SK-N-MC (cell line): Measurements from ENCODE around the gene HTR4.

Experiments used
- DNase-seq: peaks from one replicate; pipeline ENCODE4 v3.0.0-alpha.2; 2011; ENCODE audit warnings: low read depth, low spot score
- H3K27ac ChIP-seq: fragments of 200-600 bp; sonication (generic); 2 replicates; pipeline ENCODE4 v1.5.1; 2016; ENCODE audit warnings: mixed run types
- H3K36me3 ChIP-seq: fragments of 200-600 bp; sonication (generic); 2 replicates; pipeline ENCODE4 v1.6.1; 2017; ENCODE audit warnings: antibody characterized with exemption, low read length, mixed read lengths; ENCODE audit not compliant: insufficient read depth
- H3K4me3 ChIP-seq: fragments of 200-600 bp; sonication (generic); 2 replicates; pipeline ENCODE4 v1.5.1; 2016
- H3K9ac ChIP-seq: fragments of 200-600 bp; sonication (generic); 2 replicates; pipeline ENCODE4 v1.8.0; 2017; ENCODE audit warnings: mixed run types, mixed read lengths; ENCODE audit not compliant: insufficient read length
- H3K9me3 ChIP-seq: fragments of 200-600 bp; sonication (generic); 2 replicates; pipeline ENCODE4 v1.6.1; 2017; ENCODE audit warnings: low read depth, mild to moderate bottlenecking, antibody characterized with exemption, low read length, moderate library complexity, mixed read lengths
- EZH2 ChIP-seq: fragments of 200-600 bp; sonication (generic); IDR thresholded peaks from one replicate; pipeline ENCODE4 v1.6.1; 2017; ENCODE audit warnings: antibody characterized with exemption
- FOXP2 ChIP-seq: optimal IDR thresholded peaks from 2 replicates; pipeline ENCODE3; 2011; ENCODE audit warnings: mild to moderate bottlenecking, moderate library complexity; ENCODE audit not compliant: insufficient read depth; ENCODE audit errors: extremely low read length, control extremely low read depth
- POLR2AphosphoS5 ChIP-seq: IDR thresholded peaks from 2 replicates; pipeline ENCODE4 v1.6.1; 2012; ENCODE audit warnings: mild to moderate bottlenecking, low read depth, low read length, borderline replicate concordance

The HTR4 gene

DNA sequence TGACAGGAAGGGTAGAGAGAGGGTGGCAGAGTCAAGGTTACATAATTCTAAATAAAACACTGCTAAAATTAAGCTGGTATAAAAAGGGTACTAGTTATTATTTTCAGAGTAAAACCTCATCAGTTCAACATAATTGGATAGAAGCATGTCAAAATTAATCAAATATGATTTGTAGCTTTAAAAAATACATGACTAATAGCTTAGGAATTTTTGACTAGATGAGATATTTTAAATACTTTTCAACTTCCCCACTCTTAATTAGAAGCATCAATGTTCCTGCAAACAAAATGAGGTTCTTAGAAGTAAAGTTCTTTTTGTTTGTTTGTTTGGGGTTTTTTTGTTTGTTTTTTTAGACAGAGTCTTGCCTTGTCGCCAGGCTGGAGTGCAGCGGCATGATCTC lies 29.1 kb downstream of the HTR4 start:
- no peak overlapping the region for H3K4me3 ChIP-seq
- no peak overlapping the region for H3K9ac ChIP-seq
- DNase-seq = no peak
- TF ChIP-seq POLR2AphosphoS5 (no peak), EZH2 (no peak), FOXP2 (no peak)
- H3K9me3 ChIP-seq = no peaks in the 10 kb centered on the region
- no peak overlapping the region for H3K27ac ChIP-seq
- no peaks in the 10 kb centered on the region for H3K36me3 ChIP-seq

DNA sequence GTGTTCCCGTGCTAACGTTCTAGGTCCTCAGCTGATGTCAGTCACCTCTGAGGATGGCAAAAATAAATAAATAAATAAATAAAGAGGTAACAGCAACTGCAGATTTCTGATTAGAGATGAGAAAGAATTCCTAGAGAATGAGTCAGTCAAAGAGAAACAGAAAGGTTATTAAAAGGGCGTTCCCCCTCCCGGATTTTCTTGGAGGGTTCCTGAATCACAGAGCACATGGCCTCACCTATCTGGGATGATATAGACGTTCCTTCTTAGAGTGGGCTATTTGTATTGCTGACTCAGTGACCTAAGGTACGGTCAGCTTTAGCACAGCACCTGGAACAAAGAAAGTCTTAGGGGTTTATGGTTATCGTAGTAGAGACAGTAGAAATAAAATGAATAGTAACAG lies 30.6 kb downstream of the HTR4 start:
- no peak overlapping the region for H3K9ac ChIP-seq
- no peak overlapping the region for H3K4me3 ChIP-seq
- no peak for TF ChIP-seq EZH2
- TF ChIP-seq POLR2AphosphoS5 = no peak
- TF ChIP-seq FOXP2 = no peak
- DNase-seq = no peak
- H3K36me3 ChIP-seq = no peaks in the 10 kb centered on the region
- no peak overlapping the region for H3K27ac ChIP-seq
- H3K9me3 ChIP-seq = no peaks in the 10 kb centered on the region

DNA sequence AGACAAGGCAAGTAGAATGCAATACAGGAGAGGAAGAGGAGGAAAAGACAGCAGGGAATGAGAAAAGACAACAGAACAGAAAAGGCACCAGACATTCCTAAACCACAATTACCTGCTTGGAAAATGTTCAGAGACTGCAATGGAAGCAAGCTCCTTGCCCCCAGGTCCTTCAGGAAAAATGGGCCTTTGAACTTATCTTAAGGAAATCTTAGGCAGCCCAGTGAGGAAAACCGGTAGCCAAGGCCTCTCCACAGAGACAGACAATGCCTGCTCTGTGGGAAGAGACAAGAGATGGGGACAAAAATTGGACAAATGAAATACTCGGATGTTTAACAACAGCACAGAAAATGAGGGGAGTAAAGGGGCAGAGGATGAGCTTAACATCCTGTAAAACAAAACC lies 31.2 kb downstream of the HTR4 start:
- Histone ChIP-seq H3K9ac (no peak overlapping the region), H3K27ac (no peak overlapping the region), H3K4me3 (no peak overlapping the region), H3K9me3 (no peaks in the 10 kb centered on the region), H3K36me3 (no peaks in the 10 kb centered on the region)
- DNase-seq = no peak
- no peak for TF ChIP-seq EZH2
- no peak for TF ChIP-seq POLR2AphosphoS5
- no peak for TF ChIP-seq FOXP2

DNA sequence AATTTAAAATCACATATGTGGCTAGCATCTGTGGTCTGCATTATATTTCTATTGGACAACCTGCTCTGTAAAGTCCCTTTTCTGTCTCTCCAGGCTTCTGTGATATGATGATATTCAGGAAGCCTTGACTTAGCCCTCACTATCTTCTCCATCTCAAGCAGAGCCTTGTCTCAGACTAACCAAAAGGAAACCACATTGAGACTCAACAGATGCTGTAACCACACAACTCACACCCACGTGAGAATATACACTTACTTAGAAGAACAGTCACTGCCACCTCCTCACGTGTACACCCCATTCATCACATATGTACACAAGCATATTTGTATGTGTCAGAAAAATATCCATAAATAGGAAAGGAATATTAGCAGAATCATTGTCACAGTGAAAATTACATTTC lies 33.6 kb downstream of the HTR4 start:
- Histone ChIP-seq H3K36me3 (no peaks in the 10 kb centered on the region), H3K4me3 (no peak overlapping the region), H3K9me3 (no peaks in the 10 kb centered on the region), H3K9ac (no peak overlapping the region), H3K27ac (no peak overlapping the region)
- DNase-seq = no peak
- TF ChIP-seq FOXP2 (no peak), POLR2AphosphoS5 (no peak), EZH2 (no peak)

DNA sequence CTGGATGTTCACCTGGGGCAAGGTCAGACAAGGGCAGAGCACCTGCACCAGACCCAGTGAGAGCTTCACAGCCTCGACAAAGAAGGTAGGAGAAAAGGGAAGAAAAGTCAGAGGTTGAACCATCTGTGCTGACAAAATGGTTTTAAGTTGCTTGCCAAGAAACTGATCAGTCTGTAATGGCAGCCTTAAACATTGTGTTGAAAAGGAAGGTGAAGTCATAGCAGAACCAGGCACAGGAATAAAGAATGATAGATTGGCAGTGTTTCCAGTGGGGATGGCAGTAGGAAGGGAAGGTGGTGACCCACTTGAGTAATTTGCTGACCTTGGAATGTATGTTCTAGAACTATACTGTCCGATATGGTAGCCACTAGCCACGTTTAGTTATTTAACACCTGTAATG lies 34.2 kb downstream of the HTR4 start:
- no peak for TF ChIP-seq FOXP2
- TF ChIP-seq EZH2 = no peak
- TF ChIP-seq POLR2AphosphoS5 = no peak
- DNase-seq = no peak
- no peaks in the 10 kb centered on the region for H3K9me3 ChIP-seq
- no peak overlapping the region for H3K9ac ChIP-seq
- no peaks in the 10 kb centered on the region for H3K36me3 ChIP-seq
- H3K27ac ChIP-seq = no peak overlapping the region
- H3K4me3 ChIP-seq = no peak overlapping the region

DNA sequence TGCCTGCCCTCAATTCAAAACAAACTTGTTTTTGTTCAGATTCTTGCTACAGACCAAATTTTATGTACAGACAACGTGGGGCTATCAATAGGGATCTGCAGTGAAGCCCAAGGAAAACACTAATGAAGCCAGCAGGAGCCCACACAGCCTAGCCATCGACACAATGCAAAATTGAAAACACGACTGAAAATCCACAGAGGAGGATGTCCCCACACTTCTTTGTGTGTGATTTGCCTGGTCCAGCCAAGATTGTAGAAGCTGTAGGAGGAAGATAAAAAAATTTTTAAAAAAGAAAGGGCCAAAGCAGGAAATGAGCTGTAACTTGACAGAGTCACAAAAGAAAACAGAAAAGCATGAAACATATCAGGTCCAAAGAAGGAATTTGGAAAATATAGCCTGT lies 34.8 kb downstream of the HTR4 start:
- no peak overlapping the region for H3K27ac ChIP-seq
- H3K9ac ChIP-seq = no peak overlapping the region
- no peaks in the 10 kb centered on the region for H3K9me3 ChIP-seq
- no peaks in the 10 kb centered on the region for H3K36me3 ChIP-seq
- H3K4me3 ChIP-seq = no peak overlapping the region
- TF ChIP-seq FOXP2 (no peak), POLR2AphosphoS5 (no peak), EZH2 (no peak)
- DNase-seq = no peak

DNA sequence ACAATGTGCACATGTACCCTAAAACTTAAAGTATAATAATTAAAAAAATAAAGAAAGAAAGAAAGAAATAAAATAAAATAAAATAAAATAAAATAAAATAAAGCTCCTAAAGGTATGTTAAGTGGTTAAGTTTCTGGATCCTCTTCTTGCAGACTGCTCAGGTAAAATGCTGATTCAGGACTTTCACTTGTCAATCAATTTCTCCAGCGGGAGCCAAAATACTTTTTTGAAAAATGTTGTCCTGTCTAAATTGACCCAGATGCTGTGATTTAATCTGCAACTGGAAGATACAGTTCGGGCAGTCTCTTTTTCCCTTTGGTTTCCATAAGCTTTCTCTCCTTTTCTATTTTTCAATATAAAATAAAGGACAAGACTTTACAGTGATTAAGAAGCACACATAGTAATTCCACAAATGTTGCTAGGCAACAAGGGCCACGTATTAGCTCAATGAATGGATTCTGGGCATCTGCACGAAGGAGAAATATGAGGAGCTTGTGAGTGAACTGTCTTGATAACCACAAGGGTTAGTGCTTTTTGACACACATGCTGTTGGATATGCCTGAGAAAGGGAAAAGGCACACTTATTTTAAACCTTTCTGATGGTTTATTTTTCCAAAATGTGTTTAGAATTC lies 38.6 kb downstream of the HTR4 start:
- no peak for TF ChIP-seq EZH2
- no peak for TF ChIP-seq POLR2AphosphoS5
- no peak for TF ChIP-seq FOXP2
- DNase-seq = no peak

DNA sequence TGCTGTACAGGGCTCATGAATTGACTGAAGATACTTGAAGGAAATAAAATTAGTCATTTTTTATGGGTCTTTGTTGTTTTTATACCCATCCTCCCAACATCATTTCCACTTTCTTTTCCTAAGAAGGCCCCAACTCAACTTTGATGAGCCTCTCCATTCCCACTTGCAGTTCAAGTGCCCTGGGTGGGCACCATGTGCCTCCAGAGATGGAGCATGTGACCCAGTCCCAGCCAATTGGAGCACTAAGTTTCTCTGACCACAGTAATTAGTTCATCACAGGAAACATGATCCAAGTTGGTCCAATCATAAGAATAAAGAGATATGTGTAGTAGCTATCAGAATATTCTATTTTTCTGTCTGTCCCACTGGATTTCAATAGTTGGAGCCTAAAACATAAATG lies 46.9 kb downstream of the HTR4 start:
- DNase-seq = no peak
- H3K36me3 ChIP-seq = no peaks in the 10 kb centered on the region
- H3K9me3 ChIP-seq = no peaks in the 10 kb centered on the region
- H3K4me3 ChIP-seq = no peak overlapping the region
- no peak overlapping the region for H3K27ac ChIP-seq
- no peak for TF ChIP-seq FOXP2
- no peak for TF ChIP-seq POLR2AphosphoS5
- no peak for TF ChIP-seq EZH2
- H3K9ac ChIP-seq = no peak overlapping the region

More for the DNA sequence above, 38.6 kb downstream of the HTR4 start:
- no peak overlapping the region for H3K27ac ChIP-seq
- H3K9ac ChIP-seq = no peak overlapping the region
- no peaks in the 10 kb centered on the region for H3K36me3 ChIP-seq
- H3K4me3 ChIP-seq = no peak overlapping the region
- H3K9me3 ChIP-seq = no peaks in the 10 kb centered on the region

DNA sequence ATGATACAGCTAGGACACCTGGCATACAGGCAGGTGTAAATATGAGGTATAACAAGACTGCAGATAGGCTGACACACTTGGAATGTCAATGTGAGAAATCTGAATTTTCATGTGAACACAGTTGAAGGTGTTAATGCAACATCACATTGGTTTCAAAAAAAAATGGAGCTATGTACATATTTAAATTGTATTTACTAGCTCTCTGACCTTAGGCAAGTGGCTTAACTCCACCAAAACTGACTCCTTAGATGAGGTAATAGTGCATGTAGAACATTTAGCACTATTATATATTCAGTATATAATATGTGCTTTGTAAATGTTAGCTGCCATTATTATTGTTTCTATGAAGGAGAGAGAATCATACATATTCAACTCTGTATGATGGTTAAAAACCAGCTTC lies 48.0 kb downstream of the HTR4 start:
- DNase-seq = no peak
- TF ChIP-seq EZH2 (no peak), FOXP2 (no peak), POLR2AphosphoS5 (no peak)
- Histone ChIP-seq H3K9me3 (no peaks in the 10 kb centered on the region), H3K4me3 (no peak overlapping the region), H3K36me3 (no peaks in the 10 kb centered on the region), H3K27ac (no peak overlapping the region), H3K9ac (no peak overlapping the region)
